Measurements from ENCODE around the gene PRR22.

The PRR22 gene

GRCh38 chr19:5799247-5800241 is 15.0 kb upstream of the PRR22 start:
- H3K36me3 ChIP-seq (ENCODE audit: insufficient read depth, low read length), result no peaks in the 10 kb centered on the region
- H3K9ac ChIP-seq (ENCODE audit: low read depth, low read length), result no peak overlapping the region
- peaks cover 9% of the 10 kb centered on the region for H3K4me1 ChIP-seq (ENCODE audit: control insufficient read depth, insufficient read depth, low read length)
- no peak overlapping the region for H3K4me2 ChIP-seq (ENCODE audit: low read length)
- no peak overlapping the region for H3K4me3 ChIP-seq (ENCODE audit: low read length)
- peaks cover 44% of the 10 kb centered on the region for H3K27me3 ChIP-seq (ENCODE audit: control insufficient read depth, insufficient read depth, low read length)
- H3K9me3 ChIP-seq (replicated peaks; ENCODE audit: low read length), result no peaks in the 10 kb centered on the region

GRCh38 chr19:5798244-5798643 is 13.7 kb upstream of the PRR22 start:
- Histone ChIP-seq H3K9me3 (replicated peaks; ENCODE audit: low read length) (no peaks in the 10 kb centered on the region), H3K27me3 (ENCODE audit: control insufficient read depth, insufficient read depth, low read length) (peaks cover 36% of the 10 kb centered on the region), H3K9ac (ENCODE audit: low read depth, low read length) (no peak overlapping the region), H3K4me2 (ENCODE audit: low read length) (no peak overlapping the region), H3K36me3 (ENCODE audit: insufficient read depth, low read length) (no peaks in the 10 kb centered on the region), H3K4me1 (ENCODE audit: control insufficient read depth, insufficient read depth, low read length) (peaks cover 3% of the 10 kb centered on the region), H3K4me3 (ENCODE audit: low read length) (no peak overlapping the region)

GRCh38 chr19:5795382-5795919 is 10.9 kb upstream of the PRR22 start:
- Histone ChIP-seq H3K9me3 (replicated peaks; ENCODE audit: low read length) (no peaks in the 10 kb centered on the region), H3K36me3 (ENCODE audit: insufficient read depth, low read length) (no peaks in the 10 kb centered on the region), H3K4me3 (ENCODE audit: low read length) (no peak overlapping the region)

GRCh38 chr19:5793188-5793587 is 8.6 kb upstream of the PRR22 start:
- H3K4me2 ChIP-seq (ENCODE audit: low read length), result no peak overlapping the region
- no peak overlapping the region for H3K9ac ChIP-seq (ENCODE audit: low read depth, low read length)
- peaks cover 6% of the 10 kb centered on the region for H3K4me1 ChIP-seq (ENCODE audit: control insufficient read depth, insufficient read depth, low read length)
- peaks cover 5% of the 10 kb centered on the region for H3K27me3 ChIP-seq (ENCODE audit: control insufficient read depth, insufficient read depth, low read length)
- no peak overlapping the region for H3K4me3 ChIP-seq (ENCODE audit: low read length)
- no peaks in the 10 kb centered on the region for H3K9me3 ChIP-seq (replicated peaks; ENCODE audit: low read length)
- peaks cover 15% of the 10 kb centered on the region for H3K36me3 ChIP-seq (ENCODE audit: insufficient read depth, low read length)

More at GRCh38 chr19:5795382-5795919, 10.9 kb upstream of the PRR22 start:
- Histone ChIP-seq H3K27me3 (ENCODE audit: control insufficient read depth, insufficient read depth, low read length) (peaks cover 23% of the 10 kb centered on the region), H3K4me2 (ENCODE audit: low read length) (no peak overlapping the region), H3K4me1 (ENCODE audit: control insufficient read depth, insufficient read depth, low read length) (peaks cover 3% of the 10 kb centered on the region), H3K9ac (ENCODE audit: low read depth, low read length) (no peak overlapping the region)

GRCh38 chr19:5792224-5792623 is 7.7 kb upstream of the PRR22 start:
- H3K36me3 ChIP-seq (ENCODE audit: insufficient read depth, low read length), result peaks cover 24% of the 10 kb centered on the region
- peaks cover 6% of the 10 kb centered on the region for H3K4me1 ChIP-seq (ENCODE audit: control insufficient read depth, insufficient read depth, low read length)
- H3K4me2 ChIP-seq (ENCODE audit: low read length), result no peak overlapping the region
- no peaks in the 10 kb centered on the region for H3K9me3 ChIP-seq (replicated peaks; ENCODE audit: low read length)
- H3K9ac ChIP-seq (ENCODE audit: low read depth, low read length), result no peak overlapping the region
- H3K27me3 ChIP-seq (ENCODE audit: control insufficient read depth, insufficient read depth, low read length), result no peaks in the 10 kb centered on the region
- no peak overlapping the region for H3K4me3 ChIP-seq (ENCODE audit: low read length)

GRCh38 chr19:5790559-5791520 is 6.3 kb upstream of the PRR22 start, which contains the start of gene DUS3L:
DUS3L (minus strand) TSS chr19:5791163; CDS start chr19:5791141, 22 bp downstream.
- Histone ChIP-seq H3K4me3 (ENCODE audit: low read length) (peak within 1 kb of the TSS; percentile 86), H3K9ac (ENCODE audit: low read depth, low read length) (peak within 1 kb of the TSS; percentile 95), H3K27me3 (ENCODE audit: control insufficient read depth, insufficient read depth, low read length) (no peaks in the 10 kb centered on the region), H3K4me2 (ENCODE audit: low read length) (peak within 1 kb of the TSS; percentile 88), H3K36me3 (ENCODE audit: insufficient read depth, low read length) (peaks cover 36% of the 10 kb centered on the region), H3K4me1 (ENCODE audit: control insufficient read depth, insufficient read depth, low read length) (peaks cover 6% of the 10 kb centered on the region), H3K9me3 (replicated peaks; ENCODE audit: low read length) (no peaks in the 10 kb centered on the region)

- Histone ChIP-seq H3K9me3 (replicated peaks; ENCODE audit: low read length) (no peaks in the 10 kb centered on the region), H3K9ac (ENCODE audit: low read depth, low read length) (peak overlapping the region; percentile 95), H3K4me3 (ENCODE audit: low read length) (peak overlapping the region; percentile 86), H3K4me1 (ENCODE audit: control insufficient read depth, insufficient read depth, low read length) (peaks cover 6% of the 10 kb centered on the region), H3K36me3 (ENCODE audit: insufficient read depth, low read length) (peaks cover 42% of the 10 kb centered on the region), H3K4me2 (ENCODE audit: low read length) (peak overlapping the region; percentile 88), H3K27me3 (ENCODE audit: control insufficient read depth, insufficient read depth, low read length) (no peaks in the 10 kb centered on the region)
Measured at GRCh38 chr19:5789886-5790558, 5.5 kb upstream of the PRR22 start.

- no peaks in the 10 kb centered on the region for H3K9me3 ChIP-seq (replicated peaks; ENCODE audit: low read length)
- H3K9ac ChIP-seq (ENCODE audit: low read depth, low read length), result no peak overlapping the region
- no peaks in the 10 kb centered on the region for H3K27me3 ChIP-seq (ENCODE audit: control insufficient read depth, insufficient read depth, low read length)
- H3K36me3 ChIP-seq (ENCODE audit: insufficient read depth, low read length), result peaks cover 49% of the 10 kb centered on the region
- peaks cover 6% of the 10 kb centered on the region for H3K4me1 ChIP-seq (ENCODE audit: control insufficient read depth, insufficient read depth, low read length)
- no peak overlapping the region for H3K4me3 ChIP-seq (ENCODE audit: low read length)
- no peak overlapping the region for H3K4me2 ChIP-seq (ENCODE audit: low read length)
Measured at GRCh38 chr19:5789351-5789761, 4.8 kb upstream of the PRR22 start.

- Histone ChIP-seq H3K27me3 (ENCODE audit: control insufficient read depth, insufficient read depth, low read length) (no peaks in the 10 kb centered on the region), H3K36me3 (ENCODE audit: insufficient read depth, low read length) (peaks cover 53% of the 10 kb centered on the region), H3K4me3 (ENCODE audit: low read length) (no peak overlapping the region), H3K9me3 (replicated peaks; ENCODE audit: low read length) (no peaks in the 10 kb centered on the region), H3K4me2 (ENCODE audit: low read length) (no peak overlapping the region), H3K4me1 (ENCODE audit: control insufficient read depth, insufficient read depth, low read length) (peaks cover 6% of the 10 kb centered on the region), H3K9ac (ENCODE audit: low read depth, low read length) (no peak overlapping the region)
Measured at GRCh38 chr19:5788422-5788821, 3.9 kb upstream of the PRR22 start.

- peaks cover 6% of the 10 kb centered on the region for H3K4me1 ChIP-seq (ENCODE audit: control insufficient read depth, insufficient read depth, low read length)
- no peak overlapping the region for H3K9ac ChIP-seq (ENCODE audit: low read depth, low read length)
- no peaks in the 10 kb centered on the region for H3K9me3 ChIP-seq (replicated peaks; ENCODE audit: low read length)
- H3K27me3 ChIP-seq (ENCODE audit: control insufficient read depth, insufficient read depth, low read length), result no peaks in the 10 kb centered on the region
- no peak overlapping the region for H3K4me3 ChIP-seq (ENCODE audit: low read length)
- peaks cover 53% of the 10 kb centered on the region for H3K36me3 ChIP-seq (ENCODE audit: insufficient read depth, low read length)
- no peak overlapping the region for H3K4me2 ChIP-seq (ENCODE audit: low read length)
Measured at GRCh38 chr19:5787409-5788182, 3.0 kb upstream of the PRR22 start.
